Stimulated activated CD8-positive, alpha-beta memory T cell treated with anti-CD3 and anti-CD28 coated beads, Interleukin-4, amount 100 ng/mL, for 48 hours (primary cell): Measurements from ENCODE around the gene ERBB4.

Experiments
- DNase-seq: peaks from one replicate; pipeline ENCODE4 v3.0.0-alpha.2; 2020

ERBB4 gene

GRCh38 chr2:211981451-211981850, 557.2 kb downstream of the ERBB4 start:
- no peak for DNase-seq

DNA sequence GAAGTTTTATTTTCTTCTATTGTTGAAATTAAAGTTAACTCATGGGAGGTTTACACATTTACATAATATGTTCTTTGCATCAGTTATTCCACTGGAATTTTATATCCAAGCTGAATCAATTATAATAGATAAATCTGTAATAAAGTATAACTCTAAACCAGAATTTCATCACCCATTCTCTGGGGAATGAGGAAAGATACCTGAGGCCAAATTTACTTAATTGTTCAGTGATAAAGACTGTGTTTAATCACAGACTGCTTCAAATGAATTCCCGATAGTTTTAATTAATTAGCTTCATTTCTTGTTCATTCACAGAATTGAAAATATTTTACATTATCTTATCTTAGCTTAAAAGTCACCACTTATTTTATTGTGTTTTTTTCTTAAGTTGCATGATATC, 562.5 kb downstream of the ERBB4 start:
- DNase-seq, result no peak

GRCh38 chr2:211967234-211967633, 571.4 kb downstream of the ERBB4 start:
- no peak for DNase-seq

- DNase-seq, result no peak
Observed at GRCh38 chr2:211963969-211964368, 574.6 kb downstream of the ERBB4 start.

- no peak for DNase-seq
Observed at GRCh38 chr2:211957799-211958198, 580.8 kb downstream of the ERBB4 start.

GRCh38 chr2:211955648-211956047, 583.0 kb downstream of the ERBB4 start:
- DNase-seq, result no peak

GRCh38 chr2:211948932-211949331, 589.7 kb downstream of the ERBB4 start:
- DNase-seq, result no peak

DNA sequence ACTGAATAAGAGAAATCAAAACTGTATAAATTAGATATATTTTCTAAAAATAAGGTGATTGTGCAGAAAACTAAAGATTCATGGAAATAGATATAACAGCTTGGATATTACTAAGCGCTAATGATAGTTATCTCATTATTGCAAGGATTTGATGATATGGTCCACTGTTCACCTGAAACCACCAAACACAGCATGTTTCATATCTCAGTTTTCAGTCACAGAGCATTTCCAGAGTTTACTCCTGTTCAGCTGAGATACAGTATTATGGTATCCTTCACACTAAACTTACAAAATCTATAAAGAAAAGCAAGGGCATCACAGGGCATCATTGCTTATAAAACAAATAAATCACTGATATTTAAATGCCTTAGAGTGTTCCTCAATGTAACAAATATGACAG, 591.6 kb downstream of the ERBB4 start:
- no peak for DNase-seq

- DNase-seq, result no peak
Observed at GRCh38 chr2:211944572-211944971, 594.0 kb downstream of the ERBB4 start.

GRCh38 chr2:211942153-211942552, 596.4 kb downstream of the ERBB4 start:
- DNase-seq, result no peak

DNA sequence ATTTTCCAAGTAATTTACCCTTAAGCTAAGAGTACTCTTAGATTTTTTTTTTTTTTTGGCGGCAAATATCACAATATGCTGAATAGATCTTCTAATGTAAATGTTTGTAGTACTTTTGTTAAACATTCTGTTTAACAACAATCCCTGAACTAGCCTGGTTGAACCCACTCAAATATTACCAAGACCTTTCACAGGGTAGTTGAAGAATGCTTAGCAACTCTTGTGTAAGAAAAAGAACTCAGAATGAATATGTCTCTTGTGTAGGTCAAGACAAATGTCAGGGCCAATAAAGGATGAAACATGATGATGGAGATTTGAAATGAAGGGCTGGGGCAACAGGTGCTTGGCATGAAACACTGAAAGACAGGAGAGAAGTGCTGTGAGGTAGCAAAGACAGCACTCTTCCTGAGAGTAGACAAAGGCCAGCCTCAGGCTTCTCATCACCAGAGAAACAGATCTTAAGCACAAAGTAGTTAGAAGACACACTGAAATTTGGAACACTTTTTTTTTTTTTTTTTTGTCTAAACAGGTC, 597.3 kb downstream of the ERBB4 start:
- no peak for DNase-seq

DNA sequence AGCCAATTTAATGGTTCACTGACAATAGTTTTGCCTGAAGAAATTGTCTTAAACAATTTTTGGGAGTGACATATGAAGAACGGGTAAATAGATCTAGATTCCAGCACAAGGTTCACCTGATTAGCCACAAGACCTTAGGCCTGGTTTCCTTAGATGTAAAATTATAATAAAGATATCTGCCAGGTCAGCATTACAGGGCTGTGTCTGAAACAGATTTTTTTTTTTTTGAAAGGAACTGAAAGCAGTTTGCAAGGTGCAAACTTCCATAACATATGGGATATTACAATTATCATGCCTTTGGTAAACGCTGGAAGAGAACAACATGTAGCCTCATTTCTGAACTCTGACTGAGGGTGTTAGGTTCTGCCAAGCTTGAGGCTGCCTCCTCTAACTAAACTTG, 599.4 kb downstream of the ERBB4 start:
- no peak for DNase-seq

GRCh38 chr2:211934811-211935210, 603.8 kb downstream of the ERBB4 start:
- DNase-seq, result no peak

DNA sequence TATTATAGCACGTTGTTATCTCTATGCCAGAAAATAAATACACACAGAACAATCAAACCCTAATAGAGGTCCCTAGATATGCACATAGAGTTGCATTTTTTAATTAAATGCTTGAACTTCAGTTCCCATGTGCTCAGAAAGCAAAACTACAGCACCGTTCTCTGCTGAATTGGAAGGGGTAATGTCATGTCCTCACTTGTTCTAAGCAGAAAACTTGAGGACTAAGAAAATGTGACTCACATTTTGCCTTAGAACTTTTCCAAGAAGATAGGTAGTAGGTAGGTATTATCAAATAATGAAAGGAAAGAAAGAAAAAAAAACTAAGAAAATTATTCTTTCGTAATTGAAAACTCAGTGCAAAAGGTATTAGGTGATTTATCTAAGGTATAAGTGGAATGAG, 607.3 kb downstream of the ERBB4 start:
- DNase-seq, result no peak

GRCh38 chr2:211930331-211930730, 608.3 kb downstream of the ERBB4 start:
- no peak for DNase-seq

DNA sequence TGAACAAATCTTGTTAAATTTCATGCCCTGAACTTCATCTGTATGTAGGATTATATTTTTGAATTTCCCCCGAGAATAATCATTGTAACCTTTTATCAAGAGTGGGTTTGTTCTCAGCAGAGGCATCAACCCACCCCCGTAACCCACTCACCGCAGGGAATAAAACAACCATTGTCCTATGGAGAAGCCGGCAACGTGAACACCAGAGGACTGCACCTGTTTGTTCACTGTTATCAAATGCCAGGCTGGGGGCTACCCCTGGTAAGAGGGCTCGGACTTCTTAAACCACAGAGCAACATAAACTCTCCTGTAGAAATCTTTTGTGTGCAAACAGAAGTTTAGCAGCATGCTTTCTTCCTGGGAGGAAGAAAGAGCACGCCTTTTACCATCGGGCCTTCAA, 610.4 kb downstream of the ERBB4 start:
- DNase-seq, result no peak

- no peak for DNase-seq
Observed at GRCh38 chr2:211923019-211923418, 615.6 kb downstream of the ERBB4 start.

DNA sequence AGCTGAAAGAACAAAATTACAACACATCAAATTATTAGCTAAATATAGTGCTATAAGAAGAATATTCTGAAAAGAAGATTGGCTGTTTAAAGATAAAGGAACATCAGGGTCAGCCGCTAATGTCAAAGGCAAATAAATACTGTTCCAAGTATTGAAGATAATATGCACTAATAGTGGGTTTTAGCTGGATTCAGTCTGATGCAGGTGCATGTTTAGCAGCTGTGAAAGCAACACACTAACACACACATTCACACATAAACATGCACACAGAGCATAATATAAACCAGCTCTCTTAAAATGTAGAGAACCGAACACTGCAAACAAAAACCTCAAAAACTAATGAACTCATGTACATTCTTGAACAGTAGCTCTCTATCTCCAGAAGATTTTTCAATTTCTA, 634.6 kb downstream of the ERBB4 start:
- DNase-seq, result no peak

GRCh38 chr2:211901226-211901846, 637.3 kb downstream of the ERBB4 start:
- no peak for DNase-seq

DNA sequence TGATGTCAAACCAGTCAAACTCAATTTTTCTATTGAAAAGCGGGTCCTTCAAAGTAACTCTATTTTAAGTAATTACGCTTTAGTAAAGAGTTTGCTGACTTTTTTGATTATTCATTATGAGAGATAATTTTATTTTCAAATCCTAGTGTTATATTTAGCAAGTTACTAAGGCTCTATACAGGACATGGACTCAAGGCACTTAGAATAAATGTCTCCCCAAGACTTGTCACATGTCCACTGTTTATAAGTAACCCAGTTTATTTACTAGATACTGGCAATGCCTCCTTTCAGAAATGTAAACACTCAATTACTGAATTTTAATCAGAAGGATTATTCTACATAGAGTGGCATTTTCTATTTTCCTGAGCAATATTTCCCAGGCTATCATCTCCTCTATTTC, 638.1 kb downstream of the ERBB4 start:
- no peak for DNase-seq

DNA sequence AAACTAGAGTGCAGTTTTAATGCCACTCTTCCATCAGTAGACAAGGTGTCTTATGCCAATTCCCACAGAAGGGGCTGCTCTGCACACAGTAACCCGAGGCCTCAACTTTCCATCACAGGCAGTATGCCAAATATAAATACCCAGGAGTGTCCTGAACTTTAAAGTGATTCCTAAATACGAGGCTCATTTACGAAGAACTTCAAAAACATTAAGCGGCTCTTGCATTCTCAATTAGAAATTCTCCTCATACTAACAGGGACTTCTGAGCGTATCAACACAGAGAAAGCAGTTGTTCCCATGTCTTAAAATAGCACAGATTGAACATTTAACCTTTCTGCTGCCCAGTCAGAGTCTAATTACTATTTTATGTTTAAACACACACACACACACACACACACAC, 638.6 kb downstream of the ERBB4 start:
- no peak for DNase-seq

DNA sequence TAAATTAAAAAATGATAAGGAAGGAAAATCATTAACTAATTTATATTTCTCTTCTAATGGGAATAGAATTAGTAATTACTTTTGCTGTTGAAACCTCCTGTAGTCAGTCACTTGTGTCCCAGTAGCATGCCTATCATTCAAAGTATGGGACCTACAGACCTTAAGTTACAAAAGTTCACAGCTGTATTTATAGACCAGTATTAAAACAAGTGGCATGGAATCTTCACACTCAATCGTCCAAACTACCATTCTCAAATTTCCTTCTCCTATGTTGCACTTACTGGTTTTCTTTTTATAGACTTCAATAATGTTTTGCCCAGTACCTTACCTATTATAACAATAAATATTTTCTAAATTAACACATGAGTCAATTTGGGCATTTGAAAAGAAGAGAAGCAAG, 639.9 kb downstream of the ERBB4 start:
- no peak for DNase-seq

- DNase-seq, result no peak
Observed at GRCh38 chr2:211881449-211881848, 657.2 kb downstream of the ERBB4 start.

DNA sequence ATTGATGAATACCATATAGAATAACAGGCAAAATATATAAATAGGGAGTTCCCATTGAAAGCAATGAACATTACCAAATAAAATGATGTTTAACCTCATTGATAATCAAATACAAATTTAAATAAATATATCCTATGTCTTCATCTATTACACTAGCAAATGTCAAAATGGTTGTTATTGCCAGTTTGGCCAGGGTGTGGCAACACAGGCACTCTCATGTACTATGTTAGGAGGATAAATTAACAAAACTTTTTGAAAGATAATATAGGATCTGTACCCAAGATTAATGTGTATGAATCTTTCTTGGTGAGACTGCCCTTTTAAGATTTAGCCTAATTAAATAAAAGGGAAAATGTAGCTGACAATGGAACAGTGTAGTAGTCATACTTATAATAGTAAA, 659.3 kb downstream of the ERBB4 start:
- DNase-seq, result no peak

DNA sequence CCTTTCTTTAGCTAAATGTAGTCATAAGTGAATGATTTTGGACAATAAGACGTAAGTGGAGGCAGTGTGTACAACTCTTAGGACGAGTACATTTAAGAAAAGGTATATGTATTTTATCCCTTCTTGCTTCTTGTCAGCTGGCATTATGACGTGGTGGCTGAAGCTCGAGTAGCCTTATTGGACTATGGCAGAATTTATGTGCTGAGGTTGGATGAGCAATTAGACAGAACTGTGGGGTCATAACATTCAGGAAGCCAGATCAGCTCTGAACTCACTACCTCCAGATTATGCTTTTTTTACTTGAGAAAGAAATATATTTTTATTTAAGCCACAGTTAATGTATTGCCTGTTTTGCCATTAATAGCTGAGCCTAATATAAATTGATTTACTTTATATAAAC, 661.5 kb downstream of the ERBB4 start:
- no peak for DNase-seq

DNA sequence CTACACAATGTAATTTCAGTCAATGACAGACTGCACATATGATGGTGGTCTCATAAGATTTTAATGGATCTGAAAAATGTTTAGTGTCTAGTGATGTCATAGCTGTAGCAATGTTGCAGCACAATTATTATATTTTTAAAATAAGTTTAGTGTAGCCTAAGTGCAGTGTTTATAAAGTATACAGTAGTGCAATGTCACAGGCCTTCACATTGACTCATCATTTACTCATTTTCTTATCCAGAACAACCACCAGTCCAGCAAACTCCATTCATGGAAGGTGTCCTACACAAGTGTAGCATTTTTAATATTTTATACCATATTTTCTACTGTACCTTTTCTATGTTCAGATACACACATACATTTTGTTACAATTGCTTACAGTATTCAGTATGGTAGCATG, 663.1 kb downstream of the ERBB4 start:
- DNase-seq, result no peak
